ENCODE results near the gene MRPL9. TPM values are rescaled to one million over a fixed set of nuclear protein-coding genes. Genes with fewer than 3 reads are reported as not detected.

Gene MRPL9
- total and polyA plus RNA-seq, 2 experiments from 2014 or later, result 89.0 to 126 TPM

- Histone ChIP-seq H3K4me2 (no peak overlapping the region), H3K4me3 (no peak overlapping the region), H3F3A (replicated peaks; ENCODE audit: low read depth) (no peaks in the 10 kb centered on the region), H4K20me1 (replicated peaks; ENCODE audit: insufficient read depth) (no peaks in the 10 kb centered on the region), H3K27ac (ENCODE audit: low read depth) (no peak overlapping the region), H3K79me2 (replicated peaks; ENCODE audit: insufficient read depth) (0 out of 2 replicates have a peak, but pooled peaks cover 3% of the 10 kb centered on the region), H3K4me1 (ENCODE audit: insufficient read depth) (peaks cover 1% of the 10 kb centered on the region; the same call in 1 of the 2 replicates), H2AFZ (no peak overlapping the region), H3K9me2 (ENCODE audit: insufficient read depth) (no peaks in the 10 kb centered on the region), H3K36me3 (ENCODE audit: insufficient read depth) (no peaks in the 10 kb centered on the region), H3K27me3 (ENCODE audit: insufficient read depth) (no peaks in the 10 kb centered on the region)
- no peak for TF ChIP-seq CTCF (conservative IDR thresholded peaks at IDR 0.05; ENCODE audit: low read depth in 2 of 2)
- TF ChIP-seq STAT1 (IDR thresholded peaks at IDR 0.05; ENCODE audit: unreplicated experiment), result no peak
- TF ChIP-seq EZH2phosphoT487 (IDR thresholded peaks at IDR 0.05; ENCODE audit: unreplicated experiment), result no peak
- no peak for TF ChIP-seq CREB1 (CRISPR knock-in tag; IDR thresholded peaks at IDR 0.05; ENCODE audit: low read depth)
- no peak for TF ChIP-seq REST (IDR thresholded peaks at IDR 0.05; ENCODE audit: unreplicated experiment)
- no peak for TF ChIP-seq ETS1 (IDR thresholded peaks at IDR 0.05)
- no peak for TF ChIP-seq JUNB (IDR thresholded peaks at IDR 0.05; ENCODE audit: unreplicated experiment)
- no peak for TF ChIP-seq POLR2AphosphoS5 (IDR thresholded peaks at IDR 0.05; ENCODE audit: low read depth)
- TF ChIP-seq ZNF114 (CRISPR knock-in tag; IDR thresholded peaks at IDR 0.05), result no peak
- TF ChIP-seq ZNF462 (CRISPR knock-in tag; IDR thresholded peaks at IDR 0.05), result no peak
- no peak for TF ChIP-seq NANOG (IDR thresholded peaks at IDR 0.05; ENCODE audit: borderline replicate concordance)
- no peak for TF ChIP-seq EZH2 (IDR thresholded peaks at IDR 0.05; ENCODE audit: low read depth, unreplicated experiment)
- no peak for TF ChIP-seq ZNF331 (CRISPR knock-in tag; IDR thresholded peaks at IDR 0.05; ENCODE audit: low read depth)
- Mint-ChIP-seq H3K27ac (no peak overlapping the region), H3K4me1 (peaks cover 1% of the 10 kb centered on the region; the same call in 2 of the 3 replicates), H3K36me3 (ENCODE audit: low read depth) (peaks cover 12% of the 10 kb centered on the region), H3K27me3 (ENCODE audit: insufficient read depth, low read depth, poor library complexity) (no peaks in the 10 kb centered on the region), H3K4me3 (no peak overlapping the region), H3K9me3 (no peaks in the 10 kb centered on the region)
- ATAC-seq (no peak), DNase-seq (ENCODE audit: low spot score) (no peak)
Measured at GRCh38 chr1:151783796-151784195, 20.5 kb upstream of the MRPL9 start.
